ENCODE data around the gene ANKRD52.
A peak's percentile ranks its signal among the peaks of the same experiment; 100 is the strongest.
"Not testable (repeated sequence)": the region's sequence is repeated elsewhere in the genome, so short reads cannot be mapped to it uniquely, and the experiment has no call there.

Gene ANKRD52

GRCh38 chr12:56258068-56258819, at the start of gene ANKRD52:
Gene ANKRD52, minus strand, starts transcription at chr12:56258384. Its CDS starts 115 bp downstream, at chr12:56258269.
- peak; percentile 80 for DNase-seq

GRCh38 chr12:56307221-56307965, 49.2 kb upstream of the ANKRD52 start:
- DNase-seq = no peak

GRCh38 chr12:56304872-56305590, 46.8 kb upstream of the ANKRD52 start:
- DNase-seq = no peak

- no peak for DNase-seq
Measured at GRCh38 chr12:56304276-56304675, 46.1 kb upstream of the ANKRD52 start.

GRCh38 chr12:56300644-56301464, 42.7 kb upstream of the ANKRD52 start:
- no peak for DNase-seq

- DNase-seq = peak; percentile 99
Measured at GRCh38 chr12:56299853-56300643, 41.9 kb upstream of the ANKRD52 start, which contains the start of gene CS. Gene CS, minus strand, starts transcription at chr12:56300330. Its CDS starts 129 bp downstream, at chr12:56300201.

- peak; percentile 19 to 35 for DNase-seq
Measured at GRCh38 chr12:56299308-56299852, 41.2 kb upstream of the ANKRD52 start.

GRCh38 chr12:56298828-56299227, 40.6 kb upstream of the ANKRD52 start:
- no peak for DNase-seq

GRCh38 chr12:56297400-56297799, 39.2 kb upstream of the ANKRD52 start:
- no peak for DNase-seq

GRCh38 chr12:56296295-56296694, 38.1 kb upstream of the ANKRD52 start:
- no peak for DNase-seq

GRCh38 chr12:56293795-56294194, 35.6 kb upstream of the ANKRD52 start:
- no peak for DNase-seq

- DNase-seq = no peak
Measured at GRCh38 chr12:56288705-56289387, 30.7 kb upstream of the ANKRD52 start.

GRCh38 chr12:56286044-56286830, 28.1 kb upstream of the ANKRD52 start:
- no peak for DNase-seq

- not testable (repeated sequence) for DNase-seq
Measured at GRCh38 chr12:56284263-56284662, 26.1 kb upstream of the ANKRD52 start.

- DNase-seq = no peak
Measured at GRCh38 chr12:56282579-56282978, 24.4 kb upstream of the ANKRD52 start.

GRCh38 chr12:56282030-56282429, 23.8 kb upstream of the ANKRD52 start:
- DNase-seq = no peak

GRCh38 chr12:56280849-56281248, 22.7 kb upstream of the ANKRD52 start:
- DNase-seq = no peak

- no peak for DNase-seq
Measured at GRCh38 chr12:56278905-56279304, 20.7 kb upstream of the ANKRD52 start.

GRCh38 chr12:56274299-56274698, 16.1 kb upstream of the ANKRD52 start:
- no peak for DNase-seq

GRCh38 chr12:56272468-56272867, 14.3 kb upstream of the ANKRD52 start:
- DNase-seq = not testable (repeated sequence)
